ENCODE results near the gene KIF19.

DNA sequence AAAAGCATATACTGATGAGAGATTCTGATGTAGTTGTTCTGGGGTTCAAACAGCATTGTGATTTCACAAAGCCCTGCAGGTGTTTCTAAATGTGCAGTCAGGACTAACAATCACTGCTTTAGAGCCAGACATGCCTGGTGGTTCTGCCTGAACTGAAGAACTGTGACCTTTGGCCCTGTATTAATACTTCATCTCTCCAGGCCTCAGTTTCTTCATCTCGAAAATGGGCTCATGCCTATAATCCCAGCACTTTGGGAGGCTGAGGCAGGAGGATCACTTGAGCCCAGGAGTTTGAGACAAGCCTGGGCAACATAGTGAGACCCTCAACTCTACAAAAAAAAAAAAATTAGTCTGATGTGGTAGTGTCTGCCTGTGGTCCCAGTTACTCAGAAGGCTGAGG lies 48.1 kb upstream of the KIF19 start:
- TF ChIP-seq, protein P1, sequence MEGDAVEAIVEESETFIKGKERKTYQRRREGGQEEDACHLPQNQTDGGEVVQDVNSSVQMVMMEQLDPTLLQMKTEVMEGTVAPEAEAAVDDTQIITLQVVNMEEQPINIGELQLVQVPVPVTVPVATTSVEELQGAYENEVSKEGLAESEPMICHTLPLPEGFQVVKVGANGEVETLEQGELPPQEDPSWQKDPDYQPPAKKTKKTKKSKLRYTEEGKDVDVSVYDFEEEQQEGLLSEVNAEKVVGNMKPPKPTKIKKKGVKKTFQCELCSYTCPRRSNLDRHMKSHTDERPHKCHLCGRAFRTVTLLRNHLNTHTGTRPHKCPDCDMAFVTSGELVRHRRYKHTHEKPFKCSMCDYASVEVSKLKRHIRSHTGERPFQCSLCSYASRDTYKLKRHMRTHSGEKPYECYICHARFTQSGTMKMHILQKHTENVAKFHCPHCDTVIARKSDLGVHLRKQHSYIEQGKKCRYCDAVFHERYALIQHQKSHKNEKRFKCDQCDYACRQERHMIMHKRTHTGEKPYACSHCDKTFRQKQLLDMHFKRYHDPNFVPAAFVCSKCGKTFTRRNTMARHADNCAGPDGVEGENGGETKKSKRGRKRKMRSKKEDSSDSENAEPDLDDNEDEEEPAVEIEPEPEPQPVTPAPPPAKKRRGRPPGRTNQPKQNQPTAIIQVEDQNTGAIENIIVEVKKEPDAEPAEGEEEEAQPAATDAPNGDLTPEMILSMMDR (optimal IDR thresholded peaks at IDR 0.05 in 1 of 3, IDR thresholded peaks at IDR 0.05 in 1 of 3, conservative IDR thresholded peaks at IDR 0.05 in 1 of 3; ENCODE audit: extremely low read depth in 1 of 3, insufficient read depth in 2 of 3, low read length in 3 of 3): no peak
- TF ChIP-seq EZH2 (IDR thresholded peaks at IDR 0.05; ENCODE audit: low read length): no peak
